HG02943 (cell line): ENCODE data around the gene ERC1.

Experiments used
- ATAC-seq: cut with Tn5 transposase; IDR thresholded peaks from one replicate; pipeline ENCODE4 v1.9.1; 2021; ENCODE audit warnings: mild to moderate bottlenecking, low read depth, moderate library complexity; ENCODE audit not compliant: unreplicated experiment

The ERC1 gene

DNA sequence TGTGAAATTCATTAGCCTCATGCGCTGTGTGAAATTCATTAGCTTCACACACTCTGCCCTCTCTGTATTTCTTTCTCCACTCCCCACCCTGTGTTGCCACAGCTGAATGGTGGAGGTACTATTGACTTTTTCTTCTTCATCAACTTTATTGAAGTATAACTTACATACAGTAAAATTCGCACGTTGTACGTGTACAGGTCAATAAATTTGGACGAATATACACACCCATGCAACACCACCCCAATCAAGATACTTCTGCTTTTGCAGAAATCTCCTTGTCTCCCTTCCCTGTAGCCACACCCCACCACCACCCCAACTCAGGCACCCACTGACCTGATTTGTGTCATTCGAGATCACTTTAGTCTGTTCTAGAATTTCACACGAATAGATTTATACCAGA lies 551.6 kb downstream of the ERC1 start:
- no peak for ATAC-seq

GRCh38 chr12:1544996-1545700 lies 554.1 kb downstream of the ERC1 start:
- no peak for ATAC-seq
